CD4-positive, alpha-beta memory T cell (primary cell): ENCODE measurements around the gene CABP4. TPM values are rescaled to one million over a fixed set of nuclear protein-coding genes. Genes with fewer than 3 reads are reported as not detected.
"Not testable (repeated sequence)": the region's sequence is repeated elsewhere in the genome, so short reads cannot be mapped to it uniquely, and the experiment has no call there.

Experiments
- CTCF ChIA-PET: fragments of 350-600 bp; sonication (Branson Sonifier 250); formaldehyde crosslinking; loops from one replicate; lab custom pipeline; 2021; ENCODE audit warnings: inconsistent platforms; ENCODE audit not compliant: partially characterized antibody; lab: Charles Lee
- POLR2A ChIA-PET: fragments of 350-600 bp; sonication (Branson Sonifier 250); formaldehyde crosslinking; loops from one replicate; lab custom pipeline; 2021; ENCODE audit not compliant: partially characterized antibody; lab: Charles Lee
- DNase-seq, 5 donors: peaks; one replicate each; pipeline versions ENCODE4 v3.0.0 to v3.0.0-alpha.2; 2020 to 2022; ENCODE audit warnings: mixed read lengths in 1 of 5
- H3K27ac ChIP-seq: one replicate; pipeline ENCODE4 v1.7.0; 2013; ENCODE audit warnings: low read depth, low read length
- H3K27me3 ChIP-seq: 2 replicates; pipeline ENCODE4 v1.7.0; 2013; ENCODE audit warnings: mild to moderate bottlenecking, low read length, moderate library complexity; ENCODE audit not compliant: insufficient read depth
- H3K36me3 ChIP-seq: 2 replicates; pipeline ENCODE4 v1.7.0; 2013; ENCODE audit warnings: mild to moderate bottlenecking, low read length, moderate library complexity; ENCODE audit not compliant: insufficient read depth
- H3K4me1 ChIP-seq: 2 replicates; pipeline ENCODE4 v1.7.0; 2013; ENCODE audit warnings: mild to moderate bottlenecking, low read length, moderate library complexity; ENCODE audit not compliant: insufficient read depth
- H3K4me3 ChIP-seq, 2 donors: one replicate each; pipeline ENCODE4 v1.7.0; 2013; ENCODE audit warnings: low read length in 2 of 2, mild to moderate bottlenecking in 1 of 2
- H3K9me3 ChIP-seq, 2 donors: one replicate each; pipeline ENCODE4 v1.7.0; 2013; ENCODE audit warnings: low read length in 2 of 2, control low read depth in 1 of 2; ENCODE audit not compliant: control insufficient read depth in 1 of 2
- H3K27ac Mint-ChIP-seq, 7 donors: one replicate each; pipeline ENCODE4 v1.8.0; 2020 to 2021; ENCODE audit warnings: mixed read lengths in 7 of 7, mild to moderate bottlenecking in 6 of 7, inconsistent platforms in 3 of 7, moderate library complexity in 3 of 7
- H3K27me3 Mint-ChIP-seq, 2 donors: one replicate each; pipeline ENCODE4 v1.8.0; 2020 to 2021; ENCODE audit warnings: mixed read lengths in 2 of 2
- H3K36me3 Mint-ChIP-seq, 2 donors: one replicate each; pipeline ENCODE4 v1.8.0; 2020 to 2021; ENCODE audit warnings: mixed read lengths in 2 of 2, inconsistent platforms in 1 of 2, mild to moderate bottlenecking in 1 of 2
- H3K4me1 Mint-ChIP-seq, 4 donors: one replicate each; pipeline ENCODE4 v1.8.0; 2020 to 2021; ENCODE audit warnings: mixed read lengths in 4 of 4, mild to moderate bottlenecking in 1 of 4
- H3K4me3 Mint-ChIP-seq, 8 donors: one replicate each; pipeline ENCODE4 v1.8.0; 2020 to 2021; ENCODE audit warnings: mixed read lengths in 8 of 8, mild to moderate bottlenecking in 7 of 8, moderate library complexity in 6 of 8, inconsistent platforms in 3 of 8
- H3K9me3 Mint-ChIP-seq, 8 donors: one replicate each; pipeline ENCODE4 v1.8.0; 2020 to 2021; ENCODE audit warnings: mixed read lengths in 8 of 8, mild to moderate bottlenecking in 5 of 8, inconsistent platforms in 3 of 8, moderate library complexity in 1 of 8
- intact Hi-C: fragments of 100-400 bp; cut with micrococcal nuclease; formaldehyde crosslinking; loops from one replicate; pipeline ENCODE4 v1.15.1; 2023
- polyA plus RNA-seq, 2 donors: library from polyadenylated mRNA; unstranded; fragments of 300-500 nt; fragmentation: Illumina TruSeq; gene quantifications; one replicate each; pipeline ENCODE4 v1.2.3, GENCODE V29; 2021
- total RNA-seq, 2 experiments: library from RNA; stranded (reverse); gene quantifications; one replicate each; pipeline ENCODE4 v1.2.3, GENCODE V29; 2021

Gene CABP4
- total and polyA plus RNA-seq, 4 experiments from 2014 or later = 0.27 to 2.3 (median 1.1) TPM

- Histone ChIP-seq H3K4me3 (no peak overlapping the region), H3K27ac (no peak overlapping the region), H3K27me3 (no peaks in the 10 kb centered on the region), H3K4me1 (no peaks in the 10 kb centered on the region), H3K9me3 (no peaks in the 10 kb centered on the region), H3K36me3 (no peaks in the 10 kb centered on the region)
- Mint-ChIP-seq H3K27ac (no peak overlapping the region), H3K9me3 (no peaks in the 10 kb centered on the region), H3K4me1 (peaks cover 3 to 5% (median 5%) of the 10 kb centered on the region in 4 donors), H3K4me3 (no peak overlapping the region), H3K36me3 (no peaks in the 10 kb centered on the region), H3K27me3 (no peaks in the 10 kb centered on the region)
- intact Hi-C loops = no loop called here
- POLR2A ChIA-PET = interaction anchor here (0.9 to 30.4 kb wide), 3 partner anchors 10 to 38 kb away, joined by 3 to 900 read pairs (median 8); partner anchors contain the start of genes CORO1B, PTPRCAP and RPS6KB2
- CTCF ChIA-PET = interaction anchor here (0.7 kb wide), 1 partner anchor 10 kb away, joined by 3 read pairs; the partner anchor contains the start of gene TMEM134
- DNase-seq = no peak
These were observed 3.1 kb downstream of the CABP4 start for GRCh38 chr11:67458266-67458665.

DNA sequence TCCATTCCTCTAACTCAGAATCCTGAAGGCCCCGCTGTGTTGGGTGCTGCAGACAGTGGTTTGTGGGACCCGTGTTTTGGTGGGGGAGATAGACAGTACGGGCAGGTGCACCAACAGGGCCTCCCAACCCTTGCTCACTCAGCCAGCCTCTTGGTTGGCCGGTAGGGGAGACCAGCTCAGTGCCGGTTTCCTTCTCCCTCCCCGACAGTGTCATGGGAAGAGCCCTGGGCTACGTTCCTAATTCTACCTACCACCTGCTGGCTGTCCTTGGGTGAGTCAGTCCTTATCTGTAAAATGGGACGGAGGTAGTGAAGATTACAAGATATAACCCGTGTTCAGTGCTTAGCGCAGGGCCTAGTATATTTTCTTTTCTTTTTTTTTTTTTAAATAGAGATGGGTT lies 8.0 kb downstream of the CABP4 start:
- peaks cover 37% of the 10 kb centered on the region for H3K4me1 ChIP-seq
- no peak overlapping the region for H3K4me3 ChIP-seq
- peaks cover 13 to 39% (median 24%) of the 10 kb centered on the region in 4 donors for H3K4me1 Mint-ChIP-seq
- POLR2A ChIA-PET = interaction anchor here (0.9 to 30.4 kb wide), 7 partner anchors 12 to 72 kb away, joined by 3 to 900 read pairs (median 4); partner anchors contain the start of genes CDK2AP2, CORO1B, PPP1CA and PTPRCAP
- H3K9me3 Mint-ChIP-seq = no peaks in the 10 kb centered on the region
- H3K27me3 ChIP-seq = no peaks in the 10 kb centered on the region
- peaks cover 0 to 7% of the 10 kb centered on the region in 2 donors for H3K36me3 Mint-ChIP-seq
- no peak overlapping the region for H3K27ac ChIP-seq
- no peak for DNase-seq
- CTCF ChIA-PET = no interaction called here
- intact Hi-C loops = no loop called here
- no peaks in the 10 kb centered on the region for H3K27me3 Mint-ChIP-seq
- no peak overlapping the region for H3K4me3 Mint-ChIP-seq
- peak overlapping the region in 3 of 7 donors; percentile 50 to 57 (median 51) for H3K27ac Mint-ChIP-seq
- H3K9me3 ChIP-seq = no peaks in the 10 kb centered on the region
- no peaks in the 10 kb centered on the region for H3K36me3 ChIP-seq

DNA sequence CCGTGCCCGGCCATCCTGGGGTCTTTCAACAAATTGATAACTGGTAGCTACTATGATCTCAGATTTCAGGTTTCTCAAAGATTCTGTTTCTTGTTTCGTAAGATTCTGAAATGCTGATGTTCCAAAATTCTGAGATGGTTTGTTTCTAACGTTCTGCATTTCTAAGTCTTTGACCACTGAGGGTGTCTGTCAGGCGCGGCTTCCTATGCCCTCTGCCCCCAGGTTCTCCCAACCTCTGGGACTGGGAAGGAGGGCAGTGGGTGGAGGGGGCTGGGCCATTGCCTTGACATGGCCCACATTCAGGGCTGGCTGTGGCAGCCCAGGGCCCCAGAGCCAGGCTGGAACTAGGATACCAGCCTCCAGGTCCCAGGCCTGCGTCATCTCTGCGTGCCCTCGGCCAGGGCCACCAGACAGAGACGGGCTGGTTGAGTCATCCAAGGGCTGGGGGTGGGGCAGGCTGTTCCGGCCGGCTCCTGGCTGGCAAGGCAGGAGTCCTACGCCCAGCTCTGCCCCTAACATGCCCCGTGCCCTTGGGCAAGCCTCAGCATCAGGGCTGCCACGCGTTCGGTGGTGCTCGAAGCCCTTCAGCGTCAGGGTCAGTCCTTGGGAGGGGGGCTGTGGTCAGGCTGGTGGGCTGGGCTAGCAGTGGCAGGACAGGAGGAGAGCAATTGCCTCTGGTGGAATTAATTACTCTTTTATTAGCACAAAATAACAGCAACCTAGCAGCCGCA lies 8.7 kb downstream of the CABP4 start:
- peak overlapping the region in 1 of 2 donors; percentile 61 for H3K4me3 ChIP-seq
- no peaks in the 10 kb centered on the region for H3K27me3 ChIP-seq
- intact Hi-C loops = loop anchor here (1.0 kb wide), 4 partner anchors 19 to 63 kb away; partner anchors contain the start of genes AIP, CDK2AP2, PPP1CA and PTPRCAP
- Mint-ChIP-seq H3K4me3 (peak overlapping the region; percentile 85 to 89 (median 86)), H3K36me3 (peaks cover 0 to 7% of the 10 kb centered on the region in 2 donors), H3K27ac (peak overlapping the region in 6 of 7 donors; percentile 81 to 96 (median 90)), H3K4me1 (peaks cover 16 to 44% (median 28%) of the 10 kb centered on the region in 4 donors), H3K9me3 (no peaks in the 10 kb centered on the region), H3K27me3 (no peaks in the 10 kb centered on the region)
- peaks cover 41% of the 10 kb centered on the region for H3K4me1 ChIP-seq
- DNase-seq = no peak
- H3K27ac ChIP-seq = peak overlapping the region; percentile 92
- ChIA-PET POLR2A (interaction anchor here (0.9 to 30.4 kb wide), 11 partner anchors 12 to 110 kb away, joined by 3 to 900 read pairs (median 13); partner anchors contain the start of genes AIP, CDK2AP2, CORO1B and POLD4), CTCF (interaction anchor here (2.6 kb wide), 1 partner anchor 62 kb away, joined by 16 read pairs; the partner anchor contains the start of gene PPP1CA)
- no peaks in the 10 kb centered on the region for H3K9me3 ChIP-seq
- H3K36me3 ChIP-seq = no peaks in the 10 kb centered on the region

DNA sequence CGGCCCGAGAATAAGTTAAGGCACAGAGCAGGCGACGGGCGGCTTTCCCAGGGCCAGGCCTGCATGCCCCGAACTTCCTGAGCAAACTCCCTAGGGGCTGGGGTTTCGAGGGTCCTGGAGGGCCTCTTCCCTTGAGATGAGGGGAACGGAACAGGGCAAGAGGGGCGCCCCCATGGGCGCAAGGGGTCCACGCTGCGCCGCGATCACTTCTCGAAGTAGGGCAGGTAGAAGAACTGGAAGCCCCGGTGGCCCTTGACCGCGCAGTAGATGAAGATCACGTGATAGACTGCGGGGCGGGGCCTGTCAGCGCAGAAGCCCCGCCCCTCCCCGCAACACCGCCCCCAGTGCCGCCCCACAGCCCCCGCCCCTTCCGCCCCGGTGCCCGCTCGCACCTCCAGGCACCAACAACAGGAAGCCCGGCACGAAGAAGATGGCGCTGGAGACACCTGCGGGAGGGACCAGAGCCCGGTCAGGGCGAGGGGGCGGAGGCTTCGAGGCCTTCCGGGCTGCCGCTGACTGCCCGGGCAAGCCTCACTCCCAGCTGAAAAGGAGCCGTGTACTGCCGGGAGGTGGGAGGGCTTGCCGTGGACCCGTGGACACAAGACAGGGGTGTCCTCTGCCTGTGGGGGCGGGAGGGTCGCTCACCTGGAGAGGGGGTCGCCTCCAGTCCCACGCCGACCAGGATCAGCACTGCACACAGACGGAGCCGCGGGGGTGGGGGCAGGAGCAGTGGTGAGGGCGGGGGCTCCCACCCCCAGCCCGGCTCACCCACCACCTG lies 9.4 kb downstream of the CABP4 start:
- H3K4me1 Mint-ChIP-seq = peaks cover 16 to 44% (median 28%) of the 10 kb centered on the region in 4 donors
- no peaks in the 10 kb centered on the region for H3K27me3 Mint-ChIP-seq
- peak overlapping the region; percentile 81 to 96 (median 92) for H3K27ac Mint-ChIP-seq
- no peaks in the 10 kb centered on the region for H3K27me3 ChIP-seq
- peaks cover 44% of the 10 kb centered on the region for H3K4me1 ChIP-seq
- H3K27ac ChIP-seq = peak overlapping the region; percentile 92
- H3K4me3 ChIP-seq = peak overlapping the region; percentile 61
- H3K9me3 Mint-ChIP-seq = no peaks in the 10 kb centered on the region
- H3K36me3 Mint-ChIP-seq = peaks cover 0 to 7% of the 10 kb centered on the region in 2 donors
- H3K9me3 ChIP-seq = no peaks in the 10 kb centered on the region
- DNase-seq = peak; percentile 91 to 96 (median 92)
- POLR2A ChIA-PET = interaction anchor here (0.6 to 30.4 kb wide), 22 partner anchors 8 to 225 kb away, joined by 3 to 900 read pairs (median 5); partner anchors contain the start of genes AIP, CLCF1, CORO1B and PITPNM1
- intact Hi-C loops = loop anchor here (1.0 kb wide), 4 partner anchors 19 to 63 kb away; partner anchors contain the start of genes AIP, CDK2AP2, PPP1CA and PTPRCAP
- H3K36me3 ChIP-seq = no peaks in the 10 kb centered on the region
- CTCF ChIA-PET = interaction anchor here (0.9 to 4.8 kb wide), 5 partner anchors 27 to 113 kb away, joined by 3 to 38 read pairs (median 5); partner anchors contain the start of genes PPP1CA and PTPRCAP
- peak overlapping the region; percentile 85 to 89 (median 86) for H3K4me3 Mint-ChIP-seq

- intact Hi-C loops = no loop called here
- Histone ChIP-seq H3K9me3 (no peaks in the 10 kb centered on the region), H3K4me3 (peak overlapping the region; percentile 61), H3K27ac (peak overlapping the region; percentile 92), H3K4me1 (peaks cover 48% of the 10 kb centered on the region), H3K27me3 (no peaks in the 10 kb centered on the region), H3K36me3 (no peaks in the 10 kb centered on the region)
- peaks cover 13 to 39% (median 24%) of the 10 kb centered on the region in 4 donors for H3K4me1 Mint-ChIP-seq
- ChIA-PET CTCF (interaction anchor here (0.8 to 4.8 kb wide), 7 partner anchors 18 to 114 kb away, joined by 3 to 38 read pairs (median 4); partner anchors contain the start of genes AIP, POLD4, PPP1CA and PTPRCAP), POLR2A (interaction anchor here (0.6 to 30.4 kb wide), 22 partner anchors 9 to 225 kb away, joined by 3 to 900 read pairs (median 5); partner anchors contain the start of genes AIP, CLCF1, CORO1B and PITPNM1)
- no peaks in the 10 kb centered on the region for H3K27me3 Mint-ChIP-seq
- H3K4me3 Mint-ChIP-seq = peak overlapping the region; percentile 85 to 89 (median 86)
- DNase-seq = no peak
- no peaks in the 10 kb centered on the region for H3K9me3 Mint-ChIP-seq
- peak overlapping the region; percentile 87 to 96 (median 93) for H3K27ac Mint-ChIP-seq
- peaks cover 0 to 7% of the 10 kb centered on the region in 2 donors for H3K36me3 Mint-ChIP-seq
These were observed 10.0 kb downstream of the CABP4 start for GRCh38 chr11:67465189-67465510.

DNA sequence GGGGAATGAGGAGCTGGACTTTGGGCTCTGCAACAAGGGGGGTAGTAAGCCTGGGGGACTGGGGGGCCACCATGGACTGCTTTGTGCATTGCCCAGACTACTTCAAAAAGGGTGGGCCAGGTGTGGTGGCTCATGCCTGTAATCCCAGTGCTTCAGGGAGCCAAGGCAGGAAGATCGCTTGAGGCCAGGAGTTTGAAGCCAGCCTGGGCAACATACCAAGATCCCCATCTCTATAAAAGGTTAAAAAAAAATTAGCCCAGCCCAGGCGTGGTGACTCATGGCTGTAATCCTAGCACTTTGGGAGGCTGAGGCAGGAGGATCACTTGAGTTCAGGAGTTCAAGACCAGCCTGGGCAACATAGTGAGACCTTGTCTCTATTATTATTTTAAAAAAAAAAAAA lies 10.4 kb downstream of the CABP4 start:
- H3K27me3 Mint-ChIP-seq, H3K9me3 ChIP-seq, intact Hi-C loops, H3K36me3 ChIP-seq, DNase-seq, H3K36me3 Mint-ChIP-seq, H3K9me3 Mint-ChIP-seq, H3K27me3 ChIP-seq: not testable (repeated sequence)
- Mint-ChIP-seq H3K4me3 (peak overlapping the region; percentile 85 to 89 (median 86)), H3K27ac (peak overlapping the region; percentile 87 to 96 (median 93)), H3K4me1 (peaks cover 13 to 39% (median 24%) of the 10 kb centered on the region in 4 donors)
- POLR2A ChIA-PET = interaction anchor here (0.6 to 30.4 kb wide), 21 partner anchors 9 to 226 kb away, joined by 3 to 900 read pairs (median 5); partner anchors contain the start of genes AIP, CLCF1, CORO1B and POLD4
- Histone ChIP-seq H3K4me1 (peaks cover 48% of the 10 kb centered on the region), H3K27ac (peak overlapping the region; percentile 92), H3K4me3 (peak overlapping the region; percentile 61)
- CTCF ChIA-PET = interaction anchor here (0.8 to 4.8 kb wide), 7 partner anchors 17 to 114 kb away, joined by 3 to 38 read pairs (median 4); partner anchors contain the start of genes AIP, POLD4, PPP1CA and PTPRCAP
